GM06990 (cell line): ENCODE data around the gene S100Z.
"Not testable (repeated sequence)": the region's sequence is repeated elsewhere in the genome, so short reads cannot be mapped to it uniquely, and the experiment has no call there.

Source experiments
- DNase-seq: peaks from one replicate; pipeline ENCODE4 v3.0.0-alpha.2; 2011; ENCODE audit not compliant: insufficient read length; ENCODE audit errors: extremely low read depth
- H3K27me3 ChIP-seq: replicated peaks from 2 replicates; pipeline ENCODE4 v1.6.0; 2011; ENCODE audit warnings: low read length; ENCODE audit not compliant: control insufficient read depth, insufficient read depth
- H3K36me3 ChIP-seq: 2 replicates; pipeline ENCODE4 v1.5.1; 2011; ENCODE audit warnings: low read length; ENCODE audit not compliant: control insufficient read depth, insufficient read depth
- H3K4me3 ChIP-seq: replicated peaks from 2 replicates; pipeline ENCODE4 v1.5.1; 2011; ENCODE audit warnings: low read depth, mild to moderate bottlenecking, control low read depth, low read length
- CTCF ChIP-seq: IDR thresholded peaks from 2 replicates; pipeline ENCODE4 v1.5.1; 2011; ENCODE audit warnings: low read length, control low read depth, mild to moderate bottlenecking, inconsistent platforms; ENCODE audit not compliant: insufficient read depth, poor library complexity, severe bottlenecking

S100Z gene

GRCh38 chr5:76941442-76941841 lies 91.6 kb downstream of the S100Z start:
- no peaks in the 10 kb centered on the region for H3K36me3 ChIP-seq
- no peak for TF ChIP-seq CTCF

GRCh38 chr5:76942581-76942980 lies 92.8 kb downstream of the S100Z start:
- Histone ChIP-seq H3K36me3 (no peaks in the 10 kb centered on the region), H3K27me3 (no peaks in the 10 kb centered on the region; the same call in 1 of the 2 replicates), H3K4me3 (no peak overlapping the region)
- TF ChIP-seq CTCF: no peak
- DNase-seq: no peak

More at GRCh38 chr5:76941442-76941841, 91.6 kb downstream of the S100Z start:
- DNase-seq: no peak
- Histone ChIP-seq H3K27me3 (no peaks in the 10 kb centered on the region; the same call in 1 of the 2 replicates), H3K4me3 (no peak overlapping the region)

- Histone ChIP-seq H3K4me3 (no peak overlapping the region), H3K36me3 (no peaks in the 10 kb centered on the region), H3K27me3 (no peaks in the 10 kb centered on the region; the same call in 1 of the 2 replicates)
- DNase-seq: no peak
- no peak for TF ChIP-seq CTCF
Observed at GRCh38 chr5:76943006-76943405, 93.2 kb downstream of the S100Z start.

GRCh38 chr5:76944638-76945037 lies 94.8 kb downstream of the S100Z start:
- Histone ChIP-seq H3K4me3 (no peak overlapping the region), H3K27me3 (no peaks in the 10 kb centered on the region; the same call in 1 of the 2 replicates), H3K36me3 (no peaks in the 10 kb centered on the region)
- no peak for TF ChIP-seq CTCF
- no peak for DNase-seq

- not testable (repeated sequence) for H3K36me3 ChIP-seq, DNase-seq, H3K27me3 ChIP-seq, H3K4me3 ChIP-seq
Observed at GRCh38 chr5:76945238-76945637, 95.4 kb downstream of the S100Z start.

- no peak for DNase-seq
- H3K4me3 ChIP-seq: no peak overlapping the region
- H3K27me3 ChIP-seq: no peaks in the 10 kb centered on the region; the same call in 1 of the 2 replicates
- no peaks in the 10 kb centered on the region for H3K36me3 ChIP-seq
- TF ChIP-seq CTCF: no peak
Observed at GRCh38 chr5:76946090-76946489, 96.3 kb downstream of the S100Z start.
